Natural killer cell (primary cell): ENCODE measurements around the gene PTPN4. TPM values are rescaled to one million over a fixed set of nuclear protein-coding genes. Genes with fewer than 3 reads are reported as not detected.

ENCODE experiments used
- ATAC-seq, 3 donors: fragments of 150-1000 bp in 2 of 3; fragments of 200-7000 bp in 1 of 3; cut with Tn5 transposase; 1 replicate in 1 of 3; 2 replicates in 2 of 3; pipeline ENCODE4 v1.10.0; 2021; ENCODE audit warnings: mild to moderate bottlenecking in 2 of 3, moderate library complexity in 2 of 3
- DNase-seq, 2 donors: peaks; one replicate each; pipeline versions ENCODE4 v3.0.0 to v3.0.0-alpha.2; 2013 to 2021; ENCODE audit warnings: mixed read lengths in 1 of 2
- H3K27ac ChIP-seq: one replicate; pipeline ENCODE4 v1.5.1; 2013; ENCODE audit warnings: mild to moderate bottlenecking, low read length
- H3K27me3 ChIP-seq: one replicate; pipeline ENCODE4 v1.6.1; 2013; ENCODE audit warnings: low read length; ENCODE audit not compliant: control insufficient read depth, insufficient read depth
- H3K36me3 ChIP-seq: one replicate; pipeline ENCODE4 v1.6.1; 2013; ENCODE audit warnings: low read length; ENCODE audit not compliant: control insufficient read depth, insufficient read depth
- H3K4me1 ChIP-seq: one replicate; pipeline ENCODE4 v1.6.1; 2013; ENCODE audit warnings: low read length; ENCODE audit not compliant: control insufficient read depth, insufficient read depth
- H3K4me3 ChIP-seq: one replicate; pipeline ENCODE4 v1.5.1; 2013; ENCODE audit warnings: low read length
- H3K9me3 ChIP-seq: one replicate; pipeline ENCODE4 v1.6.1; 2013; ENCODE audit warnings: low read length; ENCODE audit not compliant: control insufficient read depth, insufficient read depth
- H3K27ac Mint-ChIP-seq, 2 donors: one replicate each; pipeline ENCODE4 v1.8.0; 2022; ENCODE audit warnings: mild to moderate bottlenecking in 2 of 2, mixed read lengths in 2 of 2, moderate library complexity in 1 of 2
- H3K27me3 Mint-ChIP-seq, 2 donors: one replicate each; pipeline ENCODE4 v1.8.0; 2022; ENCODE audit warnings: low read depth in 2 of 2, mixed read lengths in 2 of 2
- H3K36me3 Mint-ChIP-seq: one replicate; pipeline ENCODE4 v1.8.0; 2022; ENCODE audit warnings: mixed read lengths
- H3K4me1 Mint-ChIP-seq, 2 donors: one replicate each; pipeline ENCODE4 v1.8.0; 2022; ENCODE audit warnings: mixed read lengths in 2 of 2
- H3K4me3 Mint-ChIP-seq: one replicate; pipeline ENCODE4 v1.8.0; 2022; ENCODE audit warnings: mild to moderate bottlenecking, moderate library complexity, mixed read lengths
- H3K9me3 Mint-ChIP-seq, 2 donors: one replicate each; pipeline ENCODE4 v1.8.0; 2022; ENCODE audit warnings: mixed read lengths in 2 of 2
- WGBS: methylation state at CpG from one replicate; pipeline ENCODE4 v1.1.7; 2013; ENCODE audit warnings: missing lambda C conversion rate; ENCODE audit not compliant: insufficient coverage; 5-methylcytosine and 5-hydroxymethylcytosine counted together
- intact Hi-C: fragments of 100-400 bp; cut with micrococcal nuclease; formaldehyde crosslinking; loops from one replicate; pipeline ENCODE4 v1.14.2; 2022
- total RNA-seq, 4 donors: library from RNA; stranded (reverse); fragments of 120-200 nt in 1 of 4; gene quantifications; one replicate each; pipeline versions ENCODE4 v1.2.3 to v1.2.4, GENCODE V29; 2013 to 2022
- TF ChIP-seq, protein P1 (sequence below): fragments of 200-600 bp; IDR thresholded peaks from one replicate; pipeline ENCODE4 v1.8.0; 2022; ENCODE audit warnings: antibody characterized with exemption

PTPN4 gene
- total RNA-seq, 3 donors from 2014 or later (not counting 1 experiment from before 2014, with no cell fraction given): 265 to 347 (median 283) TPM

DNA sequence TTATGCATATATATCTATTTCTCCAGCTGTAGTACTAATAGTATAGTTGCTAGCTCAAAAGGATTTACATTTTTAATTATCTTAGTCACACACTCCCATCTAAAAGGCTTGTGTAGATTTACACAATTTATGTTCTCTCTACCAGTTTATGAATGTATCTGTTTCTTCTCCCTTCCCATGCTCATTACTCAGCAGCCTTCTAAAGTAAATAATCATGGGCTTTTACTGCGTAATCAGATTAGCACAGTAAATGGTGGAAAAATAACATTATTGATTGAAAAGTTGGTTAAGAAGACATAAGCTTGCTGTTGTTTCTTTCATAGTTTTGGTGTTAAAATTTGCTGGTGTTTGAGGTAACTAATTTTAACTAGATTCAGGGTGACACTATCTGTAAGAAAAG is 81.8 kb downstream of the PTPN4 start:
- Mint-ChIP-seq H3K9me3 (no peaks in the 10 kb centered on the region), H3K36me3 (no peaks in the 10 kb centered on the region), H3K4me3 (no peak overlapping the region), H3K4me1 (peaks cover 45 to 47% of the 10 kb centered on the region in 2 donors), H3K27ac (peak overlapping the region; percentile 12 to 21), H3K27me3 (no peaks in the 10 kb centered on the region)
- intact Hi-C loops: no loop called here
- 100% methylated on average over 1 of the region's 1 CpG for WGBS
- H3K27ac ChIP-seq: no peak overlapping the region
- no peak overlapping the region for H3K4me3 ChIP-seq
- H3K36me3 ChIP-seq: no peaks in the 10 kb centered on the region
- TF ChIP-seq, protein P1, sequence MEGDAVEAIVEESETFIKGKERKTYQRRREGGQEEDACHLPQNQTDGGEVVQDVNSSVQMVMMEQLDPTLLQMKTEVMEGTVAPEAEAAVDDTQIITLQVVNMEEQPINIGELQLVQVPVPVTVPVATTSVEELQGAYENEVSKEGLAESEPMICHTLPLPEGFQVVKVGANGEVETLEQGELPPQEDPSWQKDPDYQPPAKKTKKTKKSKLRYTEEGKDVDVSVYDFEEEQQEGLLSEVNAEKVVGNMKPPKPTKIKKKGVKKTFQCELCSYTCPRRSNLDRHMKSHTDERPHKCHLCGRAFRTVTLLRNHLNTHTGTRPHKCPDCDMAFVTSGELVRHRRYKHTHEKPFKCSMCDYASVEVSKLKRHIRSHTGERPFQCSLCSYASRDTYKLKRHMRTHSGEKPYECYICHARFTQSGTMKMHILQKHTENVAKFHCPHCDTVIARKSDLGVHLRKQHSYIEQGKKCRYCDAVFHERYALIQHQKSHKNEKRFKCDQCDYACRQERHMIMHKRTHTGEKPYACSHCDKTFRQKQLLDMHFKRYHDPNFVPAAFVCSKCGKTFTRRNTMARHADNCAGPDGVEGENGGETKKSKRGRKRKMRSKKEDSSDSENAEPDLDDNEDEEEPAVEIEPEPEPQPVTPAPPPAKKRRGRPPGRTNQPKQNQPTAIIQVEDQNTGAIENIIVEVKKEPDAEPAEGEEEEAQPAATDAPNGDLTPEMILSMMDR: no peak
- H3K9me3 ChIP-seq: no peaks in the 10 kb centered on the region
- H3K27me3 ChIP-seq: no peaks in the 10 kb centered on the region
- DNase-seq (no peak), ATAC-seq (no peak)
- H3K4me1 ChIP-seq: peaks cover 4% of the 10 kb centered on the region

DNA sequence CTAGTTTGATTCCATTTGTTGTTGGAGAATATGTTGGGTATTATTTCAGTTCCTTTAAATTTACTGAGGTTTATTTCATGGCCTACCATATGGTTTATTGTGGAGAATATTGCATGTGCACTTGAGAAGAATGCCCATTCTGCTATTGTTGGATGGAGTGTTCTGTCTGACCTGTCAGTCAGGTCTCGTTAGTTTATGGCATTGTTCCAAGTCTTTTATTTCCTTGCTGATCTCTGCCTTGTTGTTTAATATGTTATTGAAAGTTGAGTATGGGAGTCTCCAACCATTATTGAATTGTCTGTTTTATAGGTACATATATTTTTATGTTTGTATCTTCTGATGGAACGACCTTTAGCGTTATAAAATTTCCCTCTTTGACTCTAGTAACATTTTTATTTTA is 86.3 kb downstream of the PTPN4 start:
- H3K27me3 ChIP-seq: no peaks in the 10 kb centered on the region
- H3K36me3 ChIP-seq: no peaks in the 10 kb centered on the region
- ATAC-seq (no peak), DNase-seq (no peak)
- Mint-ChIP-seq H3K27ac (peak overlapping the region in 1 of 2 donors; percentile 80), H3K4me1 (peaks cover 44 to 59% of the 10 kb centered on the region in 2 donors), H3K9me3 (peaks cover 0 to under 1% of the 10 kb centered on the region in 2 donors), H3K36me3 (no peaks in the 10 kb centered on the region), H3K4me3 (no peak overlapping the region), H3K27me3 (no peaks in the 10 kb centered on the region)
- WGBS: 100% methylated on average over 1 of the region's 3 CpGs
- TF ChIP-seq, protein P1: no peak
- no peak overlapping the region for H3K27ac ChIP-seq
- H3K4me1 ChIP-seq: no peaks in the 10 kb centered on the region
- H3K9me3 ChIP-seq: peaks cover 1% of the 10 kb centered on the region
- intact Hi-C loops: no loop called here
- H3K4me3 ChIP-seq: no peak overlapping the region

DNA sequence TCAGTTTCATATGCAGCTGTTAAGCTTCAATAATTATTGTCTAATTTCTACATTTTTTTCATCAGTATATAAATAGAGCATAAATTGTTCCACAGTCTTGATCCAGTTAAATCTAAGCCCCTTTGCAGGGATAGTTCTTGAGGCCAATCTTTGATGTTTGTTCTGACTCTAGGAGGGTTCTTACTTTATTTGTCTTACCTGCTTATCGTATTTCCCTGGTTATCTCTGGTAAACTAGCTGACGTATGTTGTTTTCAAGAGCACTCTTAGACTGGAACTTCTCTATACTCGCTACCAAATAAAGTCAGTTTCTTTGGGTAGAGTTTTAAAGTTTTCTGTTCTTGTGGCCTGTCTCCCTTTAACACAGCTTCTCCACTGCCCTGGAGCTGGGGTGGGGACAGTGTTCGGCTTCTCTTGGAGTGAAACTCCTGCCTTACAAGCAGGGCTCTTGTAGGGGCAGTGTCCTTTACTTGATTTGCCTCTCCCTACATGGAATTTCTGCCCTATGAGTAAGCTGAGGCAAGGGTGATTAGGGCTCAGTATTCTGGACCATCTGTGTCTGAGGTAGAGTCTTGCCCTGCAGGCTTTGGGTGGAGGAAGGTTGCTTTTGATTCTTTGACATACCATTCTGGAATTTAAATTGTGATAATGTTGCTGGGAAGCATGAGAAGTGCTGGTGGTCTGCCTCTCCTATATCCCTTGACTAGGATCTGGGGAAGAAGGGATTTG is 90.3 kb downstream of the PTPN4 start:
- Histone ChIP-seq H3K4me1 (no peaks in the 10 kb centered on the region), H3K27me3 (no peaks in the 10 kb centered on the region), H3K4me3 (no peak overlapping the region), H3K27ac (no peak overlapping the region), H3K36me3 (no peaks in the 10 kb centered on the region), H3K9me3 (peaks cover 14% of the 10 kb centered on the region)
- no peak overlapping the region for H3K4me3 Mint-ChIP-seq
- peak overlapping the region; percentile 31 to 52 for H3K27ac Mint-ChIP-seq
- intact Hi-C loops: no loop called here
- TF ChIP-seq, protein P1: no peak
- H3K4me1 Mint-ChIP-seq: peaks cover 35 to 49% of the 10 kb centered on the region in 2 donors
- H3K27me3 Mint-ChIP-seq: no peaks in the 10 kb centered on the region
- WGBS: 97% methylated on average over 4 of the region's 4 CpGs
- ATAC-seq (no peak), DNase-seq (no peak)
- H3K36me3 Mint-ChIP-seq: peaks cover 17% of the 10 kb centered on the region
- peaks cover 9 to 10% of the 10 kb centered on the region in 2 donors for H3K9me3 Mint-ChIP-seq
